Occipital lobe (tissue), 2 donors: Measurements from ENCODE around the gene NDUFS8. TPM values are rescaled to one million over a fixed set of nuclear protein-coding genes. Genes with fewer than 3 reads are reported as not detected.
A peak's percentile ranks its signal among the peaks of the same experiment; 100 is the strongest.
"Not testable (repeated sequence)": the region's sequence is repeated elsewhere in the genome, so short reads cannot be mapped to it uniquely, and the experiment has no call there.

ENCODE experiments used
- DNase-seq: peaks from one replicate; lab custom pipeline; 2025; lab: John Stamatoyannopoulos, UW
- total RNA-seq: library from RNA; depleted of rRNA; stranded (reverse); fragments of >200 nt; gene quantifications from one replicate; pipeline ENCODE4 v1.2.3, GENCODE V29; 2014

The NDUFS8 gene
- 42.3 TPM for total RNA-seq

GRCh38 chr11:68030318-68031143 is at the start of gene NDUFS8:
Gene NDUFS8, plus strand, starts transcription at chr11:68030681. Its CDS starts 1,471 bp downstream, at chr11:68032152.
- peak; percentile 97 for DNase-seq

- not testable (repeated sequence) for DNase-seq
These were observed 49.3 kb upstream of the NDUFS8 start for GRCh38 chr11:67981226-67981625.

GRCh38 chr11:67982255-67982857 is 48.1 kb upstream of the NDUFS8 start:
- DNase-seq, result not testable (repeated sequence)

GRCh38 chr11:67983951-67984350 is 46.5 kb upstream of the NDUFS8 start:
- DNase-seq, result no peak

GRCh38 chr11:67985302-67985701 is 45.2 kb upstream of the NDUFS8 start:
- DNase-seq, result not testable (repeated sequence)

- DNase-seq, result not testable (repeated sequence)
These were observed 39.7 kb upstream of the NDUFS8 start for GRCh38 chr11:67990546-67991346.

GRCh38 chr11:67991347-67992121 is 38.9 kb upstream of the NDUFS8 start:
- DNase-seq, result not testable (repeated sequence)

- DNase-seq, result not testable (repeated sequence)
These were observed 36.7 kb upstream of the NDUFS8 start for GRCh38 chr11:67993821-67994220.

- DNase-seq, result not testable (repeated sequence)
These were observed 36.1 kb upstream of the NDUFS8 start for GRCh38 chr11:67994387-67994786.

GRCh38 chr11:67995129-67995528 is 35.4 kb upstream of the NDUFS8 start:
- DNase-seq, result not testable (repeated sequence)

- not testable (repeated sequence) for DNase-seq
These were observed 34.9 kb upstream of the NDUFS8 start for GRCh38 chr11:67995579-67995978.

- no peak for DNase-seq
These were observed 34.4 kb upstream of the NDUFS8 start for GRCh38 chr11:67996051-67996450.

- DNase-seq, result no peak
These were observed 33.6 kb upstream of the NDUFS8 start for GRCh38 chr11:67996622-67997474.

GRCh38 chr11:67997475-67997921 is 33.0 kb upstream of the NDUFS8 start:
- no peak for DNase-seq

GRCh38 chr11:67998150-67999045 is 32.1 kb upstream of the NDUFS8 start:
- DNase-seq, result no peak

- no peak for DNase-seq
These were observed 31.3 kb upstream of the NDUFS8 start for GRCh38 chr11:67999201-67999629.

- no peak for DNase-seq
These were observed 30.8 kb upstream of the NDUFS8 start for GRCh38 chr11:67999704-68000103.

- no peak for DNase-seq
These were observed 27.9 kb upstream of the NDUFS8 start for GRCh38 chr11:68002575-68002937.
